GM21423 (cell line): ENCODE data around the gene PRDM9.
"Not testable (repeated sequence)": the region's sequence is repeated elsewhere in the genome, so short reads cannot be mapped to it uniquely, and the experiment has no call there.

Experiments
- ATAC-seq: cut with Tn5 transposase; IDR thresholded peaks from one replicate; pipeline ENCODE4 v1.9.1; 2021; ENCODE audit warnings: mild to moderate bottlenecking, moderate library complexity; ENCODE audit not compliant: unreplicated experiment

The PRDM9 gene

GRCh38 chr5:23507278-23507685 is at the start of gene PRDM9:
PRDM9 (plus strand) TSS chr5:23507609; CDS start chr5:23509034, 1,425 bp downstream.
- no peak for ATAC-seq

- no peak for ATAC-seq
These were observed 49.6 kb upstream of the PRDM9 start for GRCh38 chr5:23457780-23458179.

- ATAC-seq = no peak
These were observed 48.2 kb upstream of the PRDM9 start for GRCh38 chr5:23459214-23459613.

- ATAC-seq = no peak
These were observed 45.8 kb upstream of the PRDM9 start for GRCh38 chr5:23461576-23461975.

- ATAC-seq = no peak
These were observed 41.0 kb upstream of the PRDM9 start for GRCh38 chr5:23466401-23466912.

GRCh38 chr5:23468658-23469057 is 38.8 kb upstream of the PRDM9 start:
- no peak for ATAC-seq

DNA sequence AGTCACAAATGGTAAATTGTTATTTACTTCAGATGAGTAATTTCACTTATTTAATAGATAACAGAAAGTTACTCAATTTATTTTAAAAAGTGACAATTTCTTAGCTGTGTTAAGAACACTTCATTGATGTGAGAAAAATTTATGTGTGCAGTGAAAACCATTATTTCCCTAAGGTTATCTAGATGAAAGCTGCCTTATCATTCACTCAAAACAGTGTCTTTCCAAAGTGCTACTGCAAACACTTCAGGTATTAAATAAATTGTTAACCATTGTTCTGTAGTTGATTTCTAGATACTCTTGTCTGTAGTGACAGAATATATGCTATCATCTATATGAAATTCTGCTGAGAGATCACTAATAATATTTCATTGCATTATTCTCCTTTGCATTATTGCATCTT is 33.5 kb upstream of the PRDM9 start:
- ATAC-seq = no peak

GRCh38 chr5:23474315-23474714 is 33.1 kb upstream of the PRDM9 start:
- no peak for ATAC-seq

DNA sequence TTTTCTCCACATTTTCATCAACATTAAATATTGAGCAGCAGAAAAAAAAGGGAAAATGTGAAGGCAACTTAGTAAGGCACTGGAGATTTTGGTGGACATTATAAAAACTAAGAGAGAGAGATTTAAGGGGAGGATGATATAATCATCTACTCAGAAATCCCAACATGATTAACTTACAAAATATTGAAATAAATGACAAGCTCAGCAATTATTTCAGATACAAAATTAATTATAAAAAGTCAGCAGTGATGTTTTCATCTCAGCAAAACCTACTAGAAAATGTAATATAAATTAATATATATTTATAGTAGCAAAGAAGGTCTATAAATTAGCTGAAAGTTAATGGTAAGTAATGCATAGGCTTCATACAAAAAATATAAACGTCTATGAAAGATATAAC is 30.8 kb upstream of the PRDM9 start:
- no peak for ATAC-seq

- no peak for ATAC-seq
These were observed 24.8 kb upstream of the PRDM9 start for GRCh38 chr5:23482642-23483041.

DNA sequence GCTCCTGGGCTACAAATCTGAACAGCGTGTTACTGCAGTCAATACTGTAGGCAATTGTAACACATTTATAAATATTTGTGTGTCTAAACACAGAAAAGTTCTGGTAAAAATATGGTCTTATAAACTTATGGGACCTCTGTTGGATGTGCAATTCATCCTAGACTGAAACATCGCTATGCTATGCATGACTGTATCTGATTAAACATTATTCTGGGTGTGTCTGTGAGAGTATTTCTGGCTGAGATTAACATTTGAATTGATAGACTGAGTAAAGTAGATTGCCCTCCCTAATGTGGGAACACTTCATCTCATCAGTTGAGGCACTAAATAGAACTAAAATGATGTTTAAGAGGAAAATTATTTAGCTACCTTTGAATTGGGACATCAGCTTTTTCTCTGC is 24.3 kb upstream of the PRDM9 start:
- no peak for ATAC-seq

DNA sequence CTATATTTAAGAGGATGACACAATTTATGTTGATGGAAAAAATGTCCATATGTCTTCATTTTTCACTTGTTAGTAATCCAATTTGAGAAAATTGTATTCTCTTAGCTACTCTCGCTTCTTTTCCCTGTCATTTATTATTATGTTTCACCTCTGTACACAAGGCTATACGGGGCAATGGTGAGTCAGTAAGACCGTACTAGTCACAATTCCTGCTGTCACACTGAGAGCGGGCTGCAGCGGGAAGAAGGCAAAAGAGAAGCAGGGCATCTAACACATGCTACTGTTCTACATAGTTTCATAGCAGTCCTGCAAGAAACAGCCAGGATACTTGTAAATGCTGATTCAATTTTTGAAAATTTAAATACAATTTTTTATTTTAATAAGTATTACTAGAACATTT is 23.3 kb upstream of the PRDM9 start:
- ATAC-seq = no peak

- not testable (repeated sequence) for ATAC-seq
These were observed 21.2 kb upstream of the PRDM9 start for GRCh38 chr5:23486227-23486626.

GRCh38 chr5:23490993-23491392 is 16.4 kb upstream of the PRDM9 start:
- ATAC-seq = no peak

- ATAC-seq = no peak
These were observed 12.9 kb upstream of the PRDM9 start for GRCh38 chr5:23494558-23494957.

GRCh38 chr5:23496576-23496975 is 10.8 kb upstream of the PRDM9 start:
- no peak for ATAC-seq

- ATAC-seq = no peak
These were observed 826 bp upstream of the PRDM9 start for GRCh38 chr5:23506329-23507236.

- not testable (repeated sequence) for ATAC-seq
These were observed 3.0 kb downstream of the PRDM9 start for GRCh38 chr5:23510434-23510833.

DNA sequence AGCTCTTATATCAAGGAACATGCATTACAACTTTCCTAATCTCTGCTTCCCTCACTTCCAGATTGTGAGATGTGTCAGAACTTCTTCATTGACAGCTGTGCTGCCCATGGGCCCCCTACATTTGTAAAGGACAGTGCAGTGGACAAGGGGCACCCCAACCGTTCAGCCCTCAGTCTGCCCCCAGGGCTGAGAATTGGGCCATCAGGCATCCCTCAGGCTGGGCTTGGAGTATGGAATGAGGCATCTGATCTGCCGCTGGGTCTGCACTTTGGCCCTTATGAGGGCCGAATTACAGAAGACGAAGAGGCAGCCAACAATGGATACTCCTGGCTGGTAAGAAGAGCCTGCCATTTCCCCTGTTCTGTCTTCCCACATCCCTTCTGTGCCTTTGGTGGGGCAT is 15.1 kb downstream of the PRDM9 start:
- no peak for ATAC-seq

DNA sequence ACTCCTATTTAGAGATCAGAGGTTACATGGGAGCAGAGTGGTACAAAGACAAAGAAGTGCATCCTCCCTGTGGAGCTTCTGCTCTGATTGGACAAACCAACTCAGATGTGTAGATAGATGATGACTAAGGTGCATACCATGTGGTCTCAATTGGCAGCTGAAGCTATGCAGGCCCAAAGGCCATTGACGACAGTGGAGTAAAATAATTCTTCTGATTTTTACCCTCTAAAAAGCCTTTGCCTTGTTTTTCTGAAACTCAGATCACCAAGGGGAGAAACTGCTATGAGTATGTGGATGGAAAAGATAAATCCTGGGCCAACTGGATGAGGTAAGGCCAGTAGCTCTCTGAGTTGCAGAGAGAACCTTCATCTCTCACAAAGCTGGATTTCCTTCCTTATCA is 15.6 kb downstream of the PRDM9 start:
- no peak for ATAC-seq

DNA sequence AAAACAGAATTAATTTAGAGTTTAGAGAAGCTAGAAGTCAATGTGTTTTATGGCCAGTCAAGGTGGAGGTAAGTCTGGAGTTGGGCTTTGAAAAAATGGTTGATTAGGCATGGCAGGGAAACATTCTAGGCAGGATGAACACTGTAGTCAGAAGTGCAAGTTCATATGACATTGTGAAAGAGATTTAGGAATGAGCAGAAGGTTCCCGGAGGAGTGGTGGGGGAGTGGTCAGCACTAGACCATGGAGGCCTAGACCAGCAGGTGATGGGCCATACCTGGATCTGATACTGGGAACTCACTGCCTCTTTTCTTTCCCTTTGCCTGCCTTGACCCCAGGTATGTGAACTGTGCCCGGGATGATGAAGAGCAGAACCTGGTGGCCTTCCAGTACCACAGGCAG is 16.6 kb downstream of the PRDM9 start:
- no peak for ATAC-seq

GRCh38 chr5:23525751-23526150 is 18.3 kb downstream of the PRDM9 start:
- no peak for ATAC-seq

- ATAC-seq = not testable (repeated sequence)
These were observed 19.2 kb downstream of the PRDM9 start for GRCh38 chr5:23526616-23527015.
